ENCODE data around the gene PDE1A. TPM values are rescaled to one million over a fixed set of nuclear protein-coding genes. Genes with fewer than 3 reads are reported as not detected.

The PDE1A gene
- total and polyA plus RNA-seq, 10 of the 15 experiments (the other 5 are each of a cell fraction or from before 2014, with no cell fraction given), result 1.1 TPM; not detected in 9

DNA sequence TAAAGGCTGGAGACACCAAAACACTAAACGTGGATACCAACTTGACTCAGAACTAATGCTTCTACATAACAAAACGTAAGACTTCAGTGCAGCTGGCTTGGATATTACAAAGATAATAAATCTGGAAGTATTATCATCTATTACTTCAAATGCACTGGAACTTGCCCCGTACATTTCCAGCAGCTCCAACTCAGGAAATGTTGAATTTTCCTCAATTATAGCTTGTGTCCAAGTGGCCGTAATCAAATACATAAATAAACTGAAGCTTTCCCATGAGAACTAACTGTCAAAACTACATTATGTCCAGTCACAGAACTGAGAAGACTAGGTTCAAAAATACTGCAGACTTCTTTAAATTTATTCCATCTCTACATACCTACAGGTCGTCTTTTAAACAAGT, 6.2 kb downstream of the PDE1A start:
- no peak overlapping the region for H2AFZ ChIP-seq (ENCODE audit: control insufficient read depth, low read depth, low read length)
- H3K27ac ChIP-seq (ENCODE audit: control insufficient read depth, insufficient read depth), result no peak overlapping the region
- H3K36me3 ChIP-seq (ENCODE audit: control insufficient read depth in 2 of 2, insufficient read depth in 2 of 2, low read length in 1 of 2), result no peaks in the 10 kb centered on the region
- no peaks in the 10 kb centered on the region for H4K20me1 ChIP-seq (ENCODE audit: control insufficient read depth, insufficient read depth)
- no peak for FAIRE-seq
- ChIA-PET SMC1A (ENCODE audit: uncharacterized antibody, unreplicated experiment) (no interaction called here), POLR2A (no interaction called here), CTCF (interaction anchor here (1.2 kb wide), 1 partner anchor 15 kb away, joined by 3 read pairs; no protein-coding TSS in a partner anchor), RAD21 (ENCODE audit: unreplicated experiment) (no interaction called here)
- no peak overlapping the region for H3K4me2 ChIP-seq (ENCODE audit: control insufficient read depth, insufficient read depth)
- H3K9me3 ChIP-seq (replicated peaks; ENCODE audit: control insufficient read depth, insufficient read depth, low read length), result no peaks in the 10 kb centered on the region
- H3K4me1 ChIP-seq (ENCODE audit: control insufficient read depth, insufficient read depth, low read length), result no peaks in the 10 kb centered on the region
- H3K79me2 ChIP-seq (ENCODE audit: control insufficient read depth, insufficient read depth, low read length), result no peaks in the 10 kb centered on the region
- H3K9ac ChIP-seq (ENCODE audit: control insufficient read depth, insufficient read depth, low read length), result no peak overlapping the region
- in situ Hi-C loops (cut with MboI), result no loop called here
- H3K27me3 ChIP-seq (replicated peaks in 1 of 2; ENCODE audit: control insufficient read depth in 2 of 2, insufficient read depth in 2 of 2, low read length in 1 of 2), result no peaks in the 10 kb centered on the region
- no peak for ATAC-seq
- TF ChIP-seq SRF (IDR thresholded peaks at IDR 0.05; ENCODE audit: low read depth in 2 of 2, low read length in 2 of 2) (no peak), POU2F2 (IDR thresholded peaks at IDR 0.05; ENCODE audit: borderline replicate concordance, low read depth, low read length) (no peak), RAD21 (IDR thresholded peaks at IDR 0.05; ENCODE audit: insufficient read depth, low read depth, low read length) (no peak), NFIC (IDR thresholded peaks at IDR 0.05; ENCODE audit: low read depth, low read length) (no peak), CBX5 (IDR thresholded peaks at IDR 0.05; ENCODE audit: low read depth) (no peak), IRF5 (IDR thresholded peaks at IDR 0.05; ENCODE audit: borderline replicate concordance) (no peak), SMAD5 (IDR thresholded peaks at IDR 0.05; ENCODE audit: low read depth) (no peak), NFYA (IDR thresholded peaks at IDR 0.05; ENCODE audit: borderline replicate concordance, low read depth, low read length) (no peak), JUNB (IDR thresholded peaks at IDR 0.05) (no peak), POLR2A (IDR thresholded peaks at IDR 0.05; ENCODE audit: low read depth, low read length) (no peak), EED (IDR thresholded peaks at IDR 0.05; ENCODE audit: low read depth) (no peak), ZNF217 (IDR thresholded peaks at IDR 0.05) (no peak), NRF1 (conservative IDR thresholded peaks at IDR 0.05; ENCODE audit: low read depth, low read length) (no peak), DPF2 (IDR thresholded peaks at IDR 0.05) (no peak)
- TF ChIP-seq, protein P1, sequence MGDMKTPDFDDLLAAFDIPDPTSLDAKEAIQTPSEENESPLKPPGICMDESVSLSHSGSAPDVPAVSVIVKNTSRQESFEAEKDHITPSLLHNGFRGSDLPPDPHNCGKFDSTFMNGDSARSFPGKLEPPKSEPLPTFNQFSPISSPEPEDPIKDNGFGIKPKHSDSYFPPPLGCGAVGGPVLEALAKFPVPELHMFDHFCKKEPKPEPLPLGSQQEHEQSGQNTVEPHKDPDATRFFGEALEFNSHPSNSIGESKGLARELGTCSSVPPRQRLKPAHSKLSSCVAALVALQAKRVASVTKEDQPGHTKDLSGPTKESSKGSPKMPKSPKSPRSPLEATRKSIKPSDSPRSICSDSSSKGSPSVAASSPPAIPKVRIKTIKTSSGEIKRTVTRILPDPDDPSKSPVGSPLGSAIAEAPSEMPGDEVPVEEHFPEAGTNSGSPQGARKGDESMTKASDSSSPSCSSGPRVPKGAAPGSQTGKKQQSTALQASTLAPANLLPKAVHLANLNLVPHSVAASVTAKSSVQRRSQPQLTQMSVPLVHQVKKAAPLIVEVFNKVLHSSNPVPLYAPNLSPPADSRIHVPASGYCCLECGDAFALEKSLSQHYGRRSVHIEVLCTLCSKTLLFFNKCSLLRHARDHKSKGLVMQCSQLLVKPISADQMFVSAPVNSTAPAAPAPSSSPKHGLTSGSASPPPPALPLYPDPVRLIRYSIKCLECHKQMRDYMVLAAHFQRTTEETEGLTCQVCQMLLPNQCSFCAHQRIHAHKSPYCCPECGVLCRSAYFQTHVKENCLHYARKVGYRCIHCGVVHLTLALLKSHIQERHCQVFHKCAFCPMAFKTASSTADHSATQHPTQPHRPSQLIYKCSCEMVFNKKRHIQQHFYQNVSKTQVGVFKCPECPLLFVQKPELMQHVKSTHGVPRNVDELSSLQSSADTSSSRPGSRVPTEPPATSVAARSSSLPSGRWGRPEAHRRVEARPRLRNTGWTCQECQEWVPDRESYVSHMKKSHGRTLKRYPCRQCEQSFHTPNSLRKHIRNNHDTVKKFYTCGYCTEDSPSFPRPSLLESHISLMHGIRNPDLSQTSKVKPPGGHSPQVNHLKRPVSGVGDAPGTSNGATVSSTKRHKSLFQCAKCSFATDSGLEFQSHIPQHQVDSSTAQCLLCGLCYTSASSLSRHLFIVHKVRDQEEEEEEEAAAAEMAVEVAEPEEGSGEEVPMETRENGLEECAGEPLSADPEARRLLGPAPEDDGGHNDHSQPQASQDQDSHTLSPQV (IDR thresholded peaks at IDR 0.05), result no peak
- intact Hi-C loops (cut with micrococcal nuclease; ENCODE audit: unreplicated experiment), result no loop called here
- 2% methylated on average over 5 of the region's 5 CpGs for WGBS (ENCODE audit: insufficient coverage, insufficient replicate concordance, low lambda C conversion rate, missing lambda C conversion rate)
- no peak for DNase-seq (ENCODE audit: low read depth, low spot score)
- BruUV-seq (replicated peaks), result no TSS peak
- no peak overlapping the region for H3K4me3 ChIP-seq

All from GM12878 (cell line).